ENCODE data around the gene TRIM33.

TRIM33 gene

DNA sequence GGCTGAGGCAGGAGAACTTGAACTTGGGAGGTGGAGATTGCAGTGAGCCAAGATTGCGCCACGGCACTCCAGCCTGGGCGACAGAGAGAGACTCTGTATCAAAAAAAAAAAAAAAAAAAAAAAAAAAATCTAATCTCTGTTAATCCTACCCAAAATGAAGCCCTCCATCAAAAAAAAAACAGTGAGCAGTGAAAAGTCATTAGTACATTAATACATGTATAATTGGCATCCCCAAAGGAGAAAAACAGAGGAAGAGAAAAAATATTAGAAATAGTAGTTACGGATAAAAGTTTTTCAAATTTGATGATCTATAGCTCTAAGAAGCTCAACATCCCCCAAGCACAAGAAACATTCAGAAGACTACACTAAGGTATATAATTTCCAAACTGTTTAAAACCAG lies 71.6 kb downstream of the TRIM33 start:
- DNase-seq (ENCODE audit: low read depth, low spot score) = no peak
- in situ Hi-C loops (cut with HindIII; ENCODE audit: low sequenced_read_pairs) = no loop called here
- no peak for TF ChIP-seq CTCF (IDR thresholded peaks at IDR 0.05; ENCODE audit: low read depth, low read length)
- no peak overlapping the region for H3K4me3 ChIP-seq (ENCODE audit: low read depth, low read length)

DNA sequence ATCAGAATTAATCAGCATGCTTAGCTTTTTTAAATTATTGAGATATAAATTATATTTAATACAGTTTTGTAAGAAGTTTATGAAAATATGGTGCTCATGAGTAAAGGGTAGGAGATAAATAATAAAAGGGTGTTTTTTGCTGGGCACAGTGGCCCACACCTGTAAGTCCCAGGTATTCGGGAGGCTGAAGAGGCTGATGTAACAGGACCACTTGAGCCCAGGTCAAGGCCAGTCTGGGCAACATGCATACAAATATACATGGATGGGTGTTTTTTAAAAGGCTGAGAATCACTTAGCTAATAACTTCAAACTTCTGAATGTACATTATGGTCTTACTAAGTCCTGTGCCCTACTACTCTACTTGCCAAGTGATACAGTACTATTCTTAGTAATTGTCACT lies 73.2 kb downstream of the TRIM33 start:
- TF ChIP-seq CTCF (IDR thresholded peaks at IDR 0.05; ENCODE audit: low read depth, low read length) = no peak
- DNase-seq (ENCODE audit: low read depth, low spot score) = no peak
- in situ Hi-C loops (cut with HindIII; ENCODE audit: low sequenced_read_pairs) = no loop called here
- no peak overlapping the region for H3K4me3 ChIP-seq (ENCODE audit: low read depth, low read length)

DNA sequence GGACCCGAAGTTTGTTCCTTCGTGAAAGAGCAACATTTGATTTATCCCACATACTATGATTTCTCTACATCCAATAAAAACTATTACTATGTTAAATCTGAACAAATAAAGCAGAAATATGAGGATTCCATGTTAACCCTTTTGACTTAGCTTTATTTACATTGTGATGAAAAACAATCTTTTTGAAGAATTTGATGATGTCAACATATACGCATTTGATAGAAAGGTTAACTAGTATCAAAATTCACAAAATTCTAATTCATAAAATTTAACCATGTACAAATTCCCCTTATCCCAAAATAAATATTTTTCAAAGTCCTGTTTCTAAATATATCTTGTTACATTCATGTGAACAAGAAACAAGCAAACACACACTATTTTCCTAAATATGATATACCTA lies 74.2 kb downstream of the TRIM33 start:
- in situ Hi-C loops (cut with HindIII; ENCODE audit: low sequenced_read_pairs) = no loop called here
- no peak for DNase-seq (ENCODE audit: low read depth, low spot score)
- TF ChIP-seq CTCF (IDR thresholded peaks at IDR 0.05; ENCODE audit: low read depth, low read length) = no peak
- H3K4me3 ChIP-seq (ENCODE audit: low read depth, low read length) = no peak overlapping the region

- no peak for DNase-seq (ENCODE audit: low read depth, low spot score)
- TF ChIP-seq CTCF (IDR thresholded peaks at IDR 0.05; ENCODE audit: low read depth, low read length) = no peak
- H3K4me3 ChIP-seq (ENCODE audit: low read depth, low read length) = no peak overlapping the region
- in situ Hi-C loops (cut with HindIII; ENCODE audit: low sequenced_read_pairs) = no loop called here
Observed at GRCh38 chr1:114435088-114435715, 75.8 kb downstream of the TRIM33 start.

GRCh38 chr1:114431026-114431425 lies 80.0 kb downstream of the TRIM33 start:
- no peak overlapping the region for H3K4me3 ChIP-seq (ENCODE audit: low read depth, low read length)
- no peak for DNase-seq (ENCODE audit: low read depth, low spot score)
- in situ Hi-C loops (cut with HindIII; ENCODE audit: low sequenced_read_pairs) = no loop called here
- no peak for TF ChIP-seq CTCF (IDR thresholded peaks at IDR 0.05; ENCODE audit: low read depth, low read length)

DNA sequence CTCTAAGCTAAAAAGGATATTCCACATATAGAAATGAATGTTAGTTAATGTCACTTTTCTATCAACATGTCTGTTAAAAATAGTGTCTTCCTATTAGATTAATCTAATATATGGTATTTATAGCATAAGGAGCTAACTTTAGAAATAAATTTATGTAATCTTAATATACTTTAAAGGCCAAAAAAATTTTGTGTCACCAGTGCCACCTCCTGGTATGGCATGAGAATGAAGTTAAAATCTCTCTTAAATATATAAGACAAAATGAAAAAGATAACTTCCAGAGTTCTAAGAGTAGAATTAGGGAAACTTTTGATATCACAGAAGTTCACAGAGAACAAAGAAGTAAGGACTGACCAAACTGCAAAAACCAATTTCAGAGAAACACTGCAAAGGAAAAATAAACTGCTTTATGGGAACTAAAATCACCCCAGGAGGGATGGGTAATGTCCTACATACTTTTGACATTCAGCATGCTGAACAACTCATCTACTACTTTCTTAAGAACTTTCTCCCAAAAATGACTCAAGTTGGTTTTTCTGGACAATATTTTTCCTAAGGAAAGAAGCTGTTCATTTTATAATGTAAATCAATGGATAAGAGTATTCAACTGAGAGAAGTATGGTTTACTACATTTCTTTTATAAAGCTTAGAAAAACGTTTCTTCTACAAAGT lies 82.8 kb downstream of the TRIM33 start:
- TF ChIP-seq CTCF (IDR thresholded peaks at IDR 0.05; ENCODE audit: low read depth, low read length) = peak; percentile 48
- DNase-seq (ENCODE audit: low read depth, low spot score) = peak; percentile 55
- no peak overlapping the region for H3K4me3 ChIP-seq (ENCODE audit: low read depth, low read length)
- in situ Hi-C loops (cut with HindIII; ENCODE audit: low sequenced_read_pairs) = no loop called here

All from astrocyte of the spinal cord (primary cell).